IMR-90 (cell line): ENCODE results near the gene RPUSD2. TPM values are rescaled to one million over a fixed set of nuclear protein-coding genes. Genes with fewer than 3 reads are reported as not detected.

Experiments
- ATAC-seq: fragments of 200-7000 bp; cut with Tn5 transposase; 2 replicates; pipeline ENCODE4 v1.9.1; 2020; ENCODE audit warnings: low read depth, mild to moderate bottlenecking, moderate library complexity
- BruUV-seq: library from RNA; stranded (reverse); fragments of 400-500 nt; replicated peaks from 2 replicates; lab custom pipeline; 2021; lab: Mats Ljungman, UMichigan
- CTCF ChIA-PET: fragments of 300-600 bp; formaldehyde crosslinking; extraction: SDS; loops from one replicate; lab custom pipeline; 2021; ENCODE audit warnings: antibody characterized with exemption; lab: Yijun Ruan, JAX
- POLR2A ChIA-PET: fragments of 300-600 bp; sonication (Branson Sonifier 250); formaldehyde crosslinking; loops from one replicate; lab custom pipeline; 2022; ENCODE audit warnings: antibody characterized with exemption; ENCODE audit not compliant: unreplicated experiment; lab: Charles Lee
- DNase-seq: peaks from one replicate; pipeline ENCODE4 v3.0.0; 2013
- H2AFZ ChIP-seq: replicated peaks from 2 replicates; pipeline ENCODE3; 2013; ENCODE audit warnings: low read length, mild to moderate bottlenecking; ENCODE audit not compliant: poor library complexity
- H2AK5ac ChIP-seq: 2 replicates; pipeline ENCODE4 v1.6.1; 2013; ENCODE audit warnings: low read depth, low read length, inconsistent platforms
- H2AK9ac ChIP-seq: replicated peaks from 2 replicates; pipeline ENCODE3; 2013; ENCODE audit warnings: mild to moderate bottlenecking, low read depth, low read length, moderate library complexity; ENCODE audit not compliant: poor library complexity
- H2BK120ac ChIP-seq: 2 replicates; pipeline ENCODE4 v1.6.1; 2013; ENCODE audit warnings: low read depth, low read length, inconsistent platforms
- H2BK15ac ChIP-seq: 3 replicates; pipeline ENCODE4 v1.6.1; 2013; ENCODE audit warnings: low read depth, low read length, inconsistent platforms
- H2BK20ac ChIP-seq: 2 replicates; pipeline ENCODE4 v1.6.1; 2013; ENCODE audit warnings: low read depth, mild to moderate bottlenecking, inconsistent platforms, low read length, moderate library complexity
- H2BK5ac ChIP-seq: 2 replicates; pipeline ENCODE4 v1.6.1; 2013; ENCODE audit warnings: mild to moderate bottlenecking, low read depth, low read length, inconsistent platforms; ENCODE audit not compliant: poor library complexity, severe bottlenecking
- H3K14ac ChIP-seq: replicated peaks from 2 replicates; pipeline ENCODE4 v1.6.1; 2013; ENCODE audit warnings: low read depth, low read length, inconsistent platforms
- H3K18ac ChIP-seq: 2 replicates; pipeline ENCODE4 v1.6.1; 2013; ENCODE audit warnings: low read depth, low read length, control low read depth
- H3K23ac ChIP-seq: 2 replicates; pipeline ENCODE4 v1.6.1; 2013; ENCODE audit warnings: low read depth, low read length, inconsistent platforms
- H3K27ac ChIP-seq: 2 replicates; pipeline ENCODE4 v1.5.1; 2013; ENCODE audit warnings: mild to moderate bottlenecking, control low read depth, low read length; ENCODE audit not compliant: insufficient read depth
- H3K27me3 ChIP-seq: 2 replicates; pipeline ENCODE4 v1.6.1; 2013; ENCODE audit warnings: low read length; ENCODE audit not compliant: control insufficient read depth, insufficient read depth
- H3K36me3 ChIP-seq: 2 replicates; pipeline ENCODE4 v1.6.1; 2013; ENCODE audit warnings: low read length, mixed read lengths; ENCODE audit not compliant: control insufficient read depth, insufficient read depth
- H3K4ac ChIP-seq: 2 replicates; pipeline ENCODE4 v1.6.1; 2013; ENCODE audit warnings: low read depth, low read length, inconsistent platforms
- H3K4me1 ChIP-seq: 2 replicates; pipeline ENCODE4 v1.6.1; 2013; ENCODE audit warnings: low read length, mixed read lengths; ENCODE audit not compliant: control insufficient read depth, insufficient read depth
- H3K4me2 ChIP-seq: 2 replicates; pipeline ENCODE4 v1.6.1; 2013; ENCODE audit warnings: low read depth, mild to moderate bottlenecking, control low read depth, low read length, moderate library complexity
- H3K4me3 ChIP-seq: 2 replicates; pipeline ENCODE4 v1.5.1; 2013; ENCODE audit warnings: low read depth, mild to moderate bottlenecking, control low read depth, low read length, moderate library complexity; ENCODE audit not compliant: insufficient read depth
- H3K56ac ChIP-seq: 2 replicates; pipeline ENCODE4 v1.6.1; 2013; ENCODE audit warnings: low read length, inconsistent platforms; ENCODE audit not compliant: insufficient read depth; ENCODE audit errors: extremely low read depth
- H3K79me1 ChIP-seq, 2 experiments: 2 replicates each; pipeline ENCODE4 v1.6.1; 2013; ENCODE audit warnings: low read length in 2 of 2, inconsistent platforms in 1 of 2, low read depth in 1 of 2
- H3K9ac ChIP-seq: 2 replicates; pipeline ENCODE4 v1.6.1; 2013; ENCODE audit warnings: low read depth, low read length, control low read depth
- H3K9me1 ChIP-seq: 2 replicates; pipeline ENCODE4 v1.6.1; 2013; ENCODE audit warnings: low read length, inconsistent platforms; ENCODE audit not compliant: insufficient read depth
- H3K9me3 ChIP-seq: 2 replicates; pipeline ENCODE4 v1.6.1; 2013; ENCODE audit warnings: low read length; ENCODE audit not compliant: control insufficient read depth, insufficient read depth
- H4K20me1 ChIP-seq: 2 replicates; pipeline ENCODE4 v1.6.1; 2013; ENCODE audit warnings: low read length, inconsistent platforms; ENCODE audit not compliant: insufficient read depth
- H4K5ac ChIP-seq: 2 replicates; pipeline ENCODE4 v1.6.1; 2013; ENCODE audit warnings: mild to moderate bottlenecking, low read depth, low read length, control low read depth
- H4K8ac ChIP-seq, 2 experiments: 2 replicates each; pipeline ENCODE4 v1.6.1; 2013; ENCODE audit warnings: low read depth in 2 of 2, low read length in 2 of 2, control low read depth in 1 of 2, inconsistent platforms in 1 of 2
- H4K91ac ChIP-seq: 2 replicates; pipeline ENCODE4 v1.6.1; 2013; ENCODE audit warnings: low read depth, low read length, inconsistent platforms; ENCODE audit not compliant: insufficient read depth
- BHLHE40 ChIP-seq: fragments of 150-350 bp; IDR thresholded peaks from 2 replicates; pipeline ENCODE4 v1.6.1; 2016; ENCODE audit warnings: mild to moderate bottlenecking, low read depth, low read length
- CEBPB ChIP-seq: IDR thresholded peaks from 2 replicates; pipeline ENCODE4 v1.6.1; 2012; ENCODE audit warnings: low read depth, low read length, improper control_type of control experiment
- CHD1 ChIP-seq: IDR thresholded peaks from 2 replicates; pipeline ENCODE4 v1.6.1; 2012; ENCODE audit warnings: low read depth, low read length, improper control_type of control experiment
- CTCF ChIP-seq: conservative IDR thresholded peaks from 2 replicates; pipeline ENCODE4 v1.5.1; 2012; ENCODE audit warnings: mild to moderate bottlenecking, low read depth, low read length, improper control_type of control experiment
- ELK1 ChIP-seq: fragments of 150-350 bp; IDR thresholded peaks from 2 replicates; pipeline ENCODE4 v1.6.1; 2016; ENCODE audit warnings: low read depth, mild to moderate bottlenecking, low read length, moderate library complexity, borderline replicate concordance
- FOS ChIP-seq: fragments of 150-350 bp; IDR thresholded peaks from 2 replicates; pipeline ENCODE4 v1.6.1; 2016; ENCODE audit warnings: low read depth, low read length
- MAFK ChIP-seq: IDR thresholded peaks from 2 replicates; pipeline ENCODE4 v1.6.1; 2012; ENCODE audit warnings: low read depth, low read length, improper control_type of control experiment
- MAZ ChIP-seq: IDR thresholded peaks from 2 replicates; pipeline ENCODE4 v1.6.1; 2012; ENCODE audit warnings: low read depth, mild to moderate bottlenecking, low read length, improper control_type of control experiment, moderate library complexity, borderline replicate concordance
- NFE2L2 ChIP-seq: fragments of 150-350 bp; IDR thresholded peaks from 2 replicates; pipeline ENCODE4 v1.6.1; 2016; ENCODE audit warnings: low read depth, mild to moderate bottlenecking, low read length
- POLR2A ChIP-seq: IDR thresholded peaks from 2 replicates; pipeline ENCODE4 v1.6.1; 2012; ENCODE audit warnings: mild to moderate bottlenecking, low read depth, low read length
- RAD21 ChIP-seq: IDR thresholded peaks from 2 replicates; pipeline ENCODE4 v1.6.1; 2012; ENCODE audit warnings: low read length, improper control_type of control experiment
- RCOR1 ChIP-seq: IDR thresholded peaks from 2 replicates; pipeline ENCODE4 v1.6.1; 2012; ENCODE audit warnings: mild to moderate bottlenecking, low read length, improper control_type of control experiment; ENCODE audit not compliant: insufficient replicate concordance
- RFX5 ChIP-seq: IDR thresholded peaks from 2 replicates; pipeline ENCODE4 v1.8.0; 2012; ENCODE audit warnings: low read depth, mild to moderate bottlenecking, low read length, moderate library complexity
- SMC3 ChIP-seq: fragments of 150-350 bp; IDR thresholded peaks from 2 replicates; pipeline ENCODE4 v1.6.1; 2016; ENCODE audit warnings: low read depth, mild to moderate bottlenecking, antibody characterized with exemption, low read length, moderate library complexity
- USF2 ChIP-seq: fragments of 150-350 bp; IDR thresholded peaks from 2 replicates; pipeline ENCODE4 v1.6.1; 2017; ENCODE audit warnings: mild to moderate bottlenecking, antibody characterized with exemption, low read length, low read depth
- dilution Hi-C: fragments of 300-500 bp; cut with HindIII; formaldehyde crosslinking; loops from one replicate; pipeline ENCODE4 v1.14.3; 2018; ENCODE audit warnings: low sequenced_read_pairs; ENCODE audit not compliant: unreplicated experiment
- in situ Hi-C: fragments of 300-500 bp; cut with MboI; formaldehyde crosslinking; loops from 3 replicates; pipeline ENCODE4 v1.14.3; 2019; ENCODE audit warnings: low sequenced_read_pairs, inconsistent platforms, mixed read lengths
- intact Hi-C: fragments of 100-400 bp; cut with micrococcal nuclease; formaldehyde crosslinking; loops from 2 replicates; pipeline ENCODE4 v1.10.0; 2022
- polyA plus RNA-seq, 3 experiments: library from polyadenylated mRNA; depleted of rRNA; stranded (reverse); fragments of >200 nt; gene quantifications; 2 replicates each; pipeline ENCODE4 v1.2.3, GENCODE V29; 2012; ENCODE audit warnings: low replicate concordance in 1 of 3
- total RNA-seq: library from RNA; depleted of rRNA; stranded (reverse); fragments of >200 nt; gene quantifications from 2 replicates; pipeline ENCODE4 v1.2.3, GENCODE V29; 2012

RPUSD2 gene
- total and polyA plus RNA-seq, 2 of the 4 experiments (the other 2 are of a cell fraction) = 7.4 to 13.4 TPM

GRCh38 chr15:40575113-40575512 is 6.0 kb downstream of the RPUSD2 start:
- Histone ChIP-seq H2AFZ (no peak overlapping the region), H3K18ac (no peak overlapping the region), H4K8ac (no peak overlapping the region), H3K4ac (no peak overlapping the region), H3K36me3 (peaks cover 17% of the 10 kb centered on the region), H3K27ac (no peak overlapping the region), H3K79me1 (peaks cover 6 to 29% of the 10 kb centered on the region in 2 experiments), H4K20me1 (no peaks in the 10 kb centered on the region), H2BK120ac (no peak overlapping the region), H3K56ac (no peak overlapping the region), H3K4me3 (no peak overlapping the region), H2AK5ac (no peak overlapping the region), H3K9me3 (0 out of 2 replicates have a peak, but pooled peaks cover 2% of the 10 kb centered on the region), H3K14ac (no peak overlapping the region), H3K27me3 (no peaks in the 10 kb centered on the region), H3K4me1 (no peaks in the 10 kb centered on the region; the same call in 1 of the 2 replicates), H4K91ac (no peak overlapping the region), H3K23ac (no peak overlapping the region), H2BK20ac (no peak overlapping the region), H2AK9ac (no peak overlapping the region), H3K9me1 (peaks cover 5% of the 10 kb centered on the region), H3K9ac (no peak overlapping the region), H4K5ac (no peak overlapping the region), H2BK5ac (no peak overlapping the region), H3K4me2 (no peak overlapping the region), H2BK15ac (no peak overlapping the region)
- ChIA-PET CTCF (no interaction called here), POLR2A (interaction anchor here (0.5 kb wide), 1 partner anchor 378 kb away, joined by 3 read pairs; the partner anchor contains the start of gene CHAC1)
- dilution Hi-C loops = no loop called here
- ATAC-seq (no peak), DNase-seq (no peak)
- TF ChIP-seq RCOR1 = no peak
- TF ChIP-seq RFX5 = no peak
- no peak for TF ChIP-seq FOS
- TF ChIP-seq CTCF = no peak
- no peak for TF ChIP-seq RAD21
- TF ChIP-seq SMC3 = no peak
- TF ChIP-seq MAFK = no peak
- TF ChIP-seq BHLHE40 = no peak
- no peak for TF ChIP-seq ELK1
- no peak for TF ChIP-seq MAZ
- no peak for TF ChIP-seq NFE2L2
- no peak for TF ChIP-seq POLR2A
- no peak for TF ChIP-seq CHD1
- TF ChIP-seq CEBPB = no peak
- TF ChIP-seq USF2 = no peak
- no TSS peak for BruUV-seq
- in situ Hi-C loops = no loop called here
- intact Hi-C loops = no loop called here
